Activated CD4-positive, alpha-beta T cell treated with anti-CD3 and anti-CD28 coated beads for 48 hours (primary cell): Measurements from ENCODE around the gene PDXP.
"Not testable (repeated sequence)": the region's sequence is repeated elsewhere in the genome, so short reads cannot be mapped to it uniquely, and the experiment has no call there.

Source experiments
- DNase-seq: peaks from one replicate; pipeline ENCODE4 v3.0.0-alpha.2; 2020

Gene PDXP

GRCh38 chr22:37675930-37676735 is 17.6 kb downstream of the PDXP start:
- DNase-seq: peak; percentile 35

GRCh38 chr22:37676736-37677492 is 18.4 kb downstream of the PDXP start:
- peak; percentile 94 for DNase-seq

- DNase-seq: no peak
Observed at GRCh38 chr22:37677493-37677974, 19.0 kb downstream of the PDXP start.

- no peak for DNase-seq
Observed at GRCh38 chr22:37678372-37678771, 19.8 kb downstream of the PDXP start.

- no peak for DNase-seq
Observed at GRCh38 chr22:37679670-37680069, 21.1 kb downstream of the PDXP start.

GRCh38 chr22:37680191-37680851 is 21.8 kb downstream of the PDXP start:
- DNase-seq: no peak

GRCh38 chr22:37681001-37681424 is 22.5 kb downstream of the PDXP start:
- DNase-seq: no peak

GRCh38 chr22:37681556-37682049 is 23.1 kb downstream of the PDXP start:
- DNase-seq: peak; percentile 84

GRCh38 chr22:37684803-37685615 is 26.5 kb downstream of the PDXP start:
- no peak for DNase-seq

- DNase-seq: peak; percentile 84
Observed at GRCh38 chr22:37686002-37686982, 27.8 kb downstream of the PDXP start, which contains the start of gene NOL12. Gene NOL12, plus strand, starts transcription at chr22:37686343. Its CDS starts 50 bp downstream, at chr22:37686393.

GRCh38 chr22:37690407-37690806 is 31.9 kb downstream of the PDXP start:
- DNase-seq: no peak

GRCh38 chr22:37690901-37691504 is 32.5 kb downstream of the PDXP start:
- no peak for DNase-seq

GRCh38 chr22:37692627-37693285 is 34.2 kb downstream of the PDXP start:
- no peak for DNase-seq

- not testable (repeated sequence) for DNase-seq
Observed at GRCh38 chr22:37694131-37694530, 35.6 kb downstream of the PDXP start.

GRCh38 chr22:37696260-37696656 is 37.7 kb downstream of the PDXP start:
- not testable (repeated sequence) for DNase-seq

GRCh38 chr22:37696657-37697537 is 38.4 kb downstream of the PDXP start, which contains the start of gene TRIOBP:
Gene TRIOBP, plus strand, starts transcription at chr22:37697048. Its CDS starts 4,318 bp downstream, at chr22:37701366.
- DNase-seq: peak; percentile 94

GRCh38 chr22:37697538-37697835 is 39.0 kb downstream of the PDXP start:
- DNase-seq: no peak

- no peak for DNase-seq
Observed at GRCh38 chr22:37701141-37701786, 42.7 kb downstream of the PDXP start.
